Mammary epithelial cell (primary cell): Measurements from ENCODE around the gene RNF11.

Source experiments
- EZH2 ChIP-seq: IDR thresholded peaks from 2 replicates; pipeline ENCODE4 v1.6.1; 2012; ENCODE audit warnings: low read length, inconsistent platforms, borderline replicate concordance
- TF ChIP-seq, protein P1 (sequence below), 2 donors: IDR thresholded peaks in 1 of 2; conservative IDR thresholded peaks in 1 of 2; 2 replicates each; pipeline ENCODE4 v1.5.1; 2011 to 2012; ENCODE audit warnings: inconsistent platforms in 2 of 2, low read length in 2 of 2, mild to moderate bottlenecking in 2 of 2, control low read depth in 1 of 2, low read depth in 1 of 2; ENCODE audit not compliant: insufficient read depth in 1 of 2; ENCODE audit errors: extremely low read depth in 1 of 2

GRCh38 chr1:51222809-51223208 lies 13.3 kb upstream of the RNF11 start:
- TF ChIP-seq, protein P1, sequence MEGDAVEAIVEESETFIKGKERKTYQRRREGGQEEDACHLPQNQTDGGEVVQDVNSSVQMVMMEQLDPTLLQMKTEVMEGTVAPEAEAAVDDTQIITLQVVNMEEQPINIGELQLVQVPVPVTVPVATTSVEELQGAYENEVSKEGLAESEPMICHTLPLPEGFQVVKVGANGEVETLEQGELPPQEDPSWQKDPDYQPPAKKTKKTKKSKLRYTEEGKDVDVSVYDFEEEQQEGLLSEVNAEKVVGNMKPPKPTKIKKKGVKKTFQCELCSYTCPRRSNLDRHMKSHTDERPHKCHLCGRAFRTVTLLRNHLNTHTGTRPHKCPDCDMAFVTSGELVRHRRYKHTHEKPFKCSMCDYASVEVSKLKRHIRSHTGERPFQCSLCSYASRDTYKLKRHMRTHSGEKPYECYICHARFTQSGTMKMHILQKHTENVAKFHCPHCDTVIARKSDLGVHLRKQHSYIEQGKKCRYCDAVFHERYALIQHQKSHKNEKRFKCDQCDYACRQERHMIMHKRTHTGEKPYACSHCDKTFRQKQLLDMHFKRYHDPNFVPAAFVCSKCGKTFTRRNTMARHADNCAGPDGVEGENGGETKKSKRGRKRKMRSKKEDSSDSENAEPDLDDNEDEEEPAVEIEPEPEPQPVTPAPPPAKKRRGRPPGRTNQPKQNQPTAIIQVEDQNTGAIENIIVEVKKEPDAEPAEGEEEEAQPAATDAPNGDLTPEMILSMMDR (conservative IDR thresholded peaks at IDR 0.05 in 1 of 2, IDR thresholded peaks at IDR 0.05 in 1 of 2; ENCODE audit: extremely low read depth in 1 of 2, insufficient read depth in 1 of 2, low read depth in 1 of 2, low read length in 2 of 2), result no peak
- no peak for TF ChIP-seq EZH2
